ENCODE measurements around the gene AGTPBP1.

GRCh38 chr9:85501882-85502281 lies 239.9 kb downstream of the AGTPBP1 start:
- TF ChIP-seq CTCF (IDR thresholded peaks at IDR 0.05): no peak
- TF ChIP-seq POLR2A (IDR thresholded peaks at IDR 0.05): no peak
